Esophagus (tissue), 2 donors: ENCODE data around the gene TUBG1. TPM values are rescaled to one million over a fixed set of nuclear protein-coding genes. Genes with fewer than 3 reads are reported as not detected.

Source experiments
- H3K27ac ChIP-seq, 2 donors: one replicate each; pipeline ENCODE4 v1.5.1; 2013; ENCODE audit warnings: low read depth in 2 of 2, mild to moderate bottlenecking in 2 of 2, inconsistent platforms in 1 of 2, low read length in 1 of 2, moderate library complexity in 1 of 2
- H3K27me3 ChIP-seq, 2 donors: one replicate each; pipeline ENCODE4 v1.6.1; 2013; ENCODE audit warnings: low read length in 2 of 2, control low read depth in 1 of 2, mild to moderate bottlenecking in 1 of 2; ENCODE audit not compliant: insufficient read depth in 2 of 2, control insufficient read depth in 1 of 2
- H3K36me3 ChIP-seq, 2 donors: one replicate each; pipeline ENCODE4 v1.6.1; 2013; ENCODE audit warnings: low read length in 1 of 2; ENCODE audit not compliant: control insufficient read depth in 2 of 2, insufficient read depth in 2 of 2
- H3K4me1 ChIP-seq, 2 donors: one replicate each; pipeline ENCODE4 v1.6.1; 2013; ENCODE audit warnings: low read length in 1 of 2; ENCODE audit not compliant: control insufficient read depth in 2 of 2, insufficient read depth in 2 of 2
- H3K4me3 ChIP-seq, 2 donors: one replicate each; pipeline ENCODE4 v1.5.1; 2013; ENCODE audit warnings: low read length in 2 of 2, mild to moderate bottlenecking in 2 of 2, low read depth in 1 of 2, moderate library complexity in 1 of 2
- H3K9me3 ChIP-seq, 2 donors: one replicate each; pipeline ENCODE4 v1.6.1; 2013; ENCODE audit warnings: mild to moderate bottlenecking in 2 of 2, low read depth in 1 of 2, low read length in 1 of 2, moderate library complexity in 1 of 2; ENCODE audit not compliant: control insufficient read depth in 2 of 2, insufficient read depth in 1 of 2
- WGBS, 2 donors: extraction: QIAGEN DNeasy Blood & Tissue Kit; methylation state at CpG; one replicate each; pipeline ENCODE4 v1.1.7; 2013; 5-methylcytosine and 5-hydroxymethylcytosine counted together
- polyA plus RNA-seq, 2 donors: library from polyadenylated mRNA; stranded (reverse); fragments of 200-250 nt; gene quantifications; one replicate each; pipeline ENCODE4 v1.2.3, GENCODE V29; 2013
- donor health status: healthy with polysubstance abuse.
- donor health status: Bipolar disorder and iron deficiency.

The TUBG1 gene
- polyA plus RNA-seq, 2 donors: 27.2 to 49.9 TPM

DNA sequence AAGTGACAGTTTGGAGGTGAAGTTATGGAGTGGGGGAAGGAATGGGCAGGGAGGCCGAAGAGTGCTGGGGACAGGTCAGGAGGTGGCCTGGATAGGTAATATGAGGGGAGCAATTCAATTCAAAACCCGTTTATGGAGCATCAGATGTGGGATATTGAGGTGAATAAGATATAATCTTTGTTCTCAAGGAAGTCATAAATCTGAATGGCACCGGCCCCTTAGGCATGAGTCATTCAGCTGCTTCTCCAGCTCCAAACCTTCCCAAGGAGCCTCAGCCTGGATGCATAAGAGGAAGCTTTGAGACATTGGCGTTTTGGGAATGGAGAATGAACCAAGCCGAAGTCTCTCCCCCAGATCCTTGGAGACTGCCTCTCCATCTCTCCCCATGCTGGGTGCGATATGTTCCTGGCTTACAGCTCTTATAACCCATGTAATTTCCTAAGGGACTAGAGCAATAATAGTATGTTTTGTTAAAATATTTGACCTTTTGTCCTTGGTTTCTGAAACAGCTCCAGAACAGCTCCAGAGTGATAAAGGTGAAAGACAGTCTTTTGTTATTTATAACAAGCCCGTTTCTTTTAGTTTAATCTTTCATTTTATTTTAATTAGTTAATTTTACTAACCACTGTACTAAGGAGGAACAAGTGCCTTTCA, 51.3 kb downstream of the TUBG1 start:
- WGBS, 2 donors: 46 to 54% methylated on average over 7 of the region's 7 CpGs
- no peaks in the 10 kb centered on the region for H3K9me3 ChIP-seq
- H3K36me3 ChIP-seq: peaks cover 4 to 9% of the 10 kb centered on the region in 2 donors
- peak overlapping the region in 1 of 2 donors; percentile 75 for H3K27ac ChIP-seq
- H3K4me1 ChIP-seq: peaks cover 3 to 5% of the 10 kb centered on the region in 2 donors
- no peak overlapping the region for H3K4me3 ChIP-seq
- H3K27me3 ChIP-seq: no peaks in the 10 kb centered on the region

Other genes with a start within 250 kb of the TUBG1 start
- 10 to 100 TPM; 30.8 to 64.2 TPM for gene STAT3, start 221.2 kb upstream of the TUBG1 start, polyA plus RNA-seq
- 10 to 100 TPM; 40.0 to 60.4 TPM for gene CAVIN1, start 186.4 kb upstream of the TUBG1 start, polyA plus RNA-seq
- 10 to 100 TPM; 27.0 to 27.5 TPM for gene ATP6V0A1, start 150.8 kb upstream of the TUBG1 start, polyA plus RNA-seq
- gene NAGLU, start 73.4 kb upstream of the TUBG1 start, polyA plus RNA-seq: 10 to 100 TPM; 17.6 to 18.8 TPM
- gene HSD17B1, start 56.8 kb upstream of the TUBG1 start, polyA plus RNA-seq: 1 to 10 TPM; 4.0 to 9.0 TPM
- gene COASY, start 47.5 kb upstream of the TUBG1 start, polyA plus RNA-seq: 10 to 100 TPM; 58.2 to 62.1 TPM
- 10 to 100 TPM; 36.8 to 38.3 TPM for gene MLX, start 42.6 kb upstream of the TUBG1 start, polyA plus RNA-seq
- 1 to 10 TPM; 6.4 to 7.2 TPM for gene PSMC3IP, start 32.0 kb upstream of the TUBG1 start, polyA plus RNA-seq
- 10 to 100 TPM; 15.3 to 28.5 TPM for gene RETREG3, start 309 bp upstream of the TUBG1 start, polyA plus RNA-seq
- gene TUBG2, start 49.6 kb downstream of the TUBG1 start, polyA plus RNA-seq: 10 to 100 TPM in 1 of 2 donors, 1 to 10 TPM in 1; 7.6 to 12.0 TPM
- gene PLEKHH3, start 67.3 kb downstream of the TUBG1 start, polyA plus RNA-seq: 10 to 100 TPM; 49.4 to 84.6 TPM
- under 1 TPM; 0.22 to 0.42 TPM for gene CCR10, start 72.2 kb downstream of the TUBG1 start, polyA plus RNA-seq
- 1 to 10 TPM; 1.3 to 1.5 TPM for gene CNTNAP1, start 72.8 kb downstream of the TUBG1 start, polyA plus RNA-seq
- gene EZH1, start 135.4 kb downstream of the TUBG1 start, polyA plus RNA-seq: 10 to 100 TPM; 15.6 to 19.8 TPM
- gene RAMP2, start 151.5 kb downstream of the TUBG1 start, polyA plus RNA-seq: 10 to 100 TPM in 1 of 2 donors, 1 to 10 TPM in 1; 7.5 to 13.5 TPM
- 100 to 1,000 TPM in 1 of 2 donors, 10 to 100 TPM in 1; 42.8 to 123 TPM for gene VPS25, start 163.8 kb downstream of the TUBG1 start, polyA plus RNA-seq
- 10 to 100 TPM in 1 of 2 donors, 1 to 10 TPM in 1; 6.7 to 12.8 TPM for gene WNK4, start 170.9 kb downstream of the TUBG1 start, polyA plus RNA-seq
- gene COA3, start 189.0 kb downstream of the TUBG1 start, polyA plus RNA-seq: 100 to 1,000 TPM in 1 of 2 donors, 10 to 100 TPM in 1; 89.9 to 185 TPM
- under 1 TPM; 0.18 TPM for gene CNTD1, start 189.2 kb downstream of the TUBG1 start, polyA plus RNA-seq
- 10 to 100 TPM; 29.1 to 53.9 TPM for gene BECN1, start 214.6 kb downstream of the TUBG1 start, polyA plus RNA-seq
- gene PSME3, start 223.7 kb downstream of the TUBG1 start, polyA plus RNA-seq: 10 to 100 TPM; 24.8 to 69.3 TPM
- gene AOC2, start 234.9 kb downstream of the TUBG1 start, polyA plus RNA-seq: under 1 TPM; 0.24 to 0.86 TPM
- gene AOC3, start 241.5 kb downstream of the TUBG1 start, polyA plus RNA-seq: 10 to 100 TPM in 1 of 2 donors, 1 to 10 TPM in 1; 9.7 to 25.3 TPM